ENCODE results near the gene CADPS.

DNA sequence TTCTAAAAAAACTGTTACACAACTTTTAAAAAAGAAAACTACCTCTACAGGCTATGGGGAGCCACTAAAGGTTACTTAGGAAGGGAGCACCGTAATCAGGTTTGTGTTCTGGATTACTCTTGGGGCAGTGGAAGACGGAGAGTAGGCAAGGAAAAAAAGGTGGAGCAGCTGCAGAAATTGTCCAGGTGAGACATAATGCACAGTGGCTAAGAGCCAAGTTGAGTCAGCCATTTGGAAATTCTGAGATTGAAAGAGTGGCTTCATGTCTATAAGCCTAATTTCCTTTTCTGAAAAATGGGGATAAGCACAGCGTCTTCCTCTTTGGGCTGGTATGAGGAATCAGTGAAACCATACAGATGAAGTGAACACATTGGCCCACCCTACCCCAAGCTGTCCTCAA is 195.2 kb downstream of the CADPS start:
- TF ChIP-seq, protein P1, sequence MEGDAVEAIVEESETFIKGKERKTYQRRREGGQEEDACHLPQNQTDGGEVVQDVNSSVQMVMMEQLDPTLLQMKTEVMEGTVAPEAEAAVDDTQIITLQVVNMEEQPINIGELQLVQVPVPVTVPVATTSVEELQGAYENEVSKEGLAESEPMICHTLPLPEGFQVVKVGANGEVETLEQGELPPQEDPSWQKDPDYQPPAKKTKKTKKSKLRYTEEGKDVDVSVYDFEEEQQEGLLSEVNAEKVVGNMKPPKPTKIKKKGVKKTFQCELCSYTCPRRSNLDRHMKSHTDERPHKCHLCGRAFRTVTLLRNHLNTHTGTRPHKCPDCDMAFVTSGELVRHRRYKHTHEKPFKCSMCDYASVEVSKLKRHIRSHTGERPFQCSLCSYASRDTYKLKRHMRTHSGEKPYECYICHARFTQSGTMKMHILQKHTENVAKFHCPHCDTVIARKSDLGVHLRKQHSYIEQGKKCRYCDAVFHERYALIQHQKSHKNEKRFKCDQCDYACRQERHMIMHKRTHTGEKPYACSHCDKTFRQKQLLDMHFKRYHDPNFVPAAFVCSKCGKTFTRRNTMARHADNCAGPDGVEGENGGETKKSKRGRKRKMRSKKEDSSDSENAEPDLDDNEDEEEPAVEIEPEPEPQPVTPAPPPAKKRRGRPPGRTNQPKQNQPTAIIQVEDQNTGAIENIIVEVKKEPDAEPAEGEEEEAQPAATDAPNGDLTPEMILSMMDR (conservative IDR thresholded peaks at IDR 0.05; ENCODE audit: low read length): no peak
- no peak for TF ChIP-seq EZH2phosphoT487 (IDR thresholded peaks at IDR 0.05; ENCODE audit: borderline replicate concordance, low read depth, low read length)

All from OCI-LY7 (cell line).